ENCODE measurements around the gene ADAR. TPM values are rescaled to one million over a fixed set of nuclear protein-coding genes. Genes with fewer than 3 reads are reported as not detected.

The ADAR gene
- total and polyA plus RNA-seq, 2 donors (not counting 3 experiments of a cell fraction or from before 2014, with no cell fraction given), result 88.2 to 141 TPM

DNA sequence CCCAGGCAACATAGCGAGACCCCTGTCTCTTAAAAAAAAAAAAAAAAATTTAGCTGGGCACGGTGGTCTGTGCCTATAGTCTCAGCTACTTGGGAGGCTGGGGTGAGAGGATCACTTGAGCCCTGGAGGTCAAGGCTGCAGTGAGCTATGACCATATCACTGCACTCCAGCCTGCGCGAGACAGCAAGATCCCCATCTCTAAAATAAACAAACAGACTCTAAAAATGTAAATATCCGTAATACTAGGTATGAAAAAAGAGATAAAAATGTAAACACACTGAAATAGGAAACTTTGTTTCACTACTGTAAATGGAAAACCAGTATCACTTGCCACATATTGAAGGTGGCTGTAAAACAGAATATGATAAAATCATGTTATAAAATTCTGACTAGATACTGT, 17.2 kb downstream of the ADAR start:
- ChIA-PET POLR2A (no interaction called here), CTCF (interaction anchor here (2.0 kb wide), 1 partner anchor 31 kb away, joined by 5 read pairs; no protein-coding TSS in a partner anchor)
- Histone ChIP-seq H3K4me3 (replicated peaks in 1 of 3; ENCODE audit: insufficient read depth in 1 of 3, low read depth in 1 of 3, low read length in 3 of 3) (no peak overlapping the region), H3K27ac (ENCODE audit: insufficient read depth, low read depth, low read length) (no peak overlapping the region), H3K9ac (replicated peaks; ENCODE audit: extremely low read depth, insufficient read depth, low read length) (no peak overlapping the region), H3K36me3 (ENCODE audit: control insufficient read depth in 2 of 2, extremely low read depth in 1 of 2, insufficient read depth in 2 of 2, low read length in 2 of 2) (peaks cover 26 to 52% of the 10 kb centered on the region in 2 experiments), H2AFZ (ENCODE audit: low read depth, low read length) (no peak overlapping the region), H3K4me2 (ENCODE audit: insufficient read depth, low read length) (no peak overlapping the region), H3K9me1 (replicated peaks; ENCODE audit: control insufficient read depth, extremely low read depth, insufficient read depth, low read length) (no peaks in the 10 kb centered on the region), H3K4me1 (ENCODE audit: control insufficient read depth, extremely low read depth, insufficient read depth, low read length) (no peaks in the 10 kb centered on the region), H3K27me3 (ENCODE audit: control insufficient read depth in 2 of 2, insufficient read depth in 2 of 2, low read length in 2 of 2) (no peaks in the 10 kb centered on the region), H3K9me3 (replicated peaks; ENCODE audit: control insufficient read depth, insufficient read depth, low read length) (no peaks in the 10 kb centered on the region), H3K79me2 (ENCODE audit: control insufficient read depth, insufficient read depth, low read length) (no peaks in the 10 kb centered on the region), H4K20me1 (replicated peaks; ENCODE audit: control insufficient read depth, extremely low read depth, insufficient read depth, low read length) (no peaks in the 10 kb centered on the region)
- FAIRE-seq (no peak), DNase-seq (ENCODE audit: low read depth, low spot score) (no peak)
- TF ChIP-seq, protein P1, sequence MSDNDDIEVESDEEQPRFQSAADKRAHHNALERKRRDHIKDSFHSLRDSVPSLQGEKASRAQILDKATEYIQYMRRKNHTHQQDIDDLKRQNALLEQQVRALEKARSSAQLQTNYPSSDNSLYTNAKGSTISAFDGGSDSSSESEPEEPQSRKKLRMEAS (IDR thresholded peaks at IDR 0.05; ENCODE audit: insufficient read depth, insufficient read length), result no peak
- no peak for TF ChIP-seq POLR2A (IDR thresholded peaks at IDR 0.05; ENCODE audit: low read depth, low read length)
- no peak for TF ChIP-seq FOS (IDR thresholded peaks at IDR 0.05; ENCODE audit: borderline replicate concordance, insufficient read depth, low read length)
- TF ChIP-seq JUN (IDR thresholded peaks at IDR 0.05; ENCODE audit: borderline replicate concordance, insufficient read depth, insufficient read length, low read depth), result no peak
- TF ChIP-seq MYC (IDR thresholded peaks at IDR 0.05; ENCODE audit: low read depth, low read length), result no peak
- no peak for TF ChIP-seq GATA2 (IDR thresholded peaks at IDR 0.05; ENCODE audit: insufficient read depth, insufficient read length, low read depth, low read length)
- no peak for TF ChIP-seq POLR2AphosphoS5 (IDR thresholded peaks at IDR 0.05; ENCODE audit: insufficient read depth, low read depth, low read length)
- TF ChIP-seq, protein P2, sequence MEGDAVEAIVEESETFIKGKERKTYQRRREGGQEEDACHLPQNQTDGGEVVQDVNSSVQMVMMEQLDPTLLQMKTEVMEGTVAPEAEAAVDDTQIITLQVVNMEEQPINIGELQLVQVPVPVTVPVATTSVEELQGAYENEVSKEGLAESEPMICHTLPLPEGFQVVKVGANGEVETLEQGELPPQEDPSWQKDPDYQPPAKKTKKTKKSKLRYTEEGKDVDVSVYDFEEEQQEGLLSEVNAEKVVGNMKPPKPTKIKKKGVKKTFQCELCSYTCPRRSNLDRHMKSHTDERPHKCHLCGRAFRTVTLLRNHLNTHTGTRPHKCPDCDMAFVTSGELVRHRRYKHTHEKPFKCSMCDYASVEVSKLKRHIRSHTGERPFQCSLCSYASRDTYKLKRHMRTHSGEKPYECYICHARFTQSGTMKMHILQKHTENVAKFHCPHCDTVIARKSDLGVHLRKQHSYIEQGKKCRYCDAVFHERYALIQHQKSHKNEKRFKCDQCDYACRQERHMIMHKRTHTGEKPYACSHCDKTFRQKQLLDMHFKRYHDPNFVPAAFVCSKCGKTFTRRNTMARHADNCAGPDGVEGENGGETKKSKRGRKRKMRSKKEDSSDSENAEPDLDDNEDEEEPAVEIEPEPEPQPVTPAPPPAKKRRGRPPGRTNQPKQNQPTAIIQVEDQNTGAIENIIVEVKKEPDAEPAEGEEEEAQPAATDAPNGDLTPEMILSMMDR (IDR thresholded peaks at IDR 0.05; ENCODE audit: extremely low read depth in 1 of 2, insufficient read depth in 1 of 2, low read depth in 1 of 2, low read length in 2 of 2), result no peak
- no peak for TF ChIP-seq EZH2 (IDR thresholded peaks at IDR 0.05; ENCODE audit: borderline replicate concordance, low read depth, low read length, severe bottlenecking)
- BruUV-seq (replicated peaks), result no TSS peak
- intact Hi-C loops (cut with micrococcal nuclease) (no loop called here), dilution Hi-C loops (cut with MboI; ENCODE audit: extremely low pct_ligation_motif_present, low sequenced_read_pairs) (no loop called here)

Data from endothelial cell of umbilical vein (primary cell).